Islet precursor cell (in vitro differentiated cells): ENCODE measurements around the gene NCOA1.
"Not testable (repeated sequence)": the region's sequence is repeated elsewhere in the genome, so short reads cannot be mapped to it uniquely, and the experiment has no call there.

Experiments
- DNase-seq: peaks from one replicate; pipeline ENCODE4 v3.0.0-alpha.2; 2018

NCOA1 gene

GRCh38 chr2:24508878-24509277, 17.8 kb downstream of the NCOA1 start:
- no peak for DNase-seq

DNA sequence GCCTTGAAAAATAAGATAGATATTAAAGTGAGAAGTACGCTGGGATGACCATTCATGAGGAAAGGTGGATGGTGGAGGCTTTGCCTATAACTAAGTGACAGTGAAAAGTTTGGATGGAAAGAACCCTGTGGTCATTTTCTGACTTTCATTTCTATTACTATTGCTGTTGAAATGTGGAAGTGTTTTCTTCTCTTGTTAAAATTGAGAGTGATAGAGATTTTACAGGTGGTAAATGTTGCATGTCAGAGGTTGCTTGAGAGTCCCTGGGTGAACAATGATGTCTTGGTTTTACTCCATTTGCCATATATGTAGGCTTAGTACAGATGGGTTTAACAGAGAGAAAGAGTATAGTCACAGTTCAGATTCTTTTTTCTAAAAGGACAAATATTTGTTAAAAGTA, 18.4 kb downstream of the NCOA1 start:
- no peak for DNase-seq

- no peak for DNase-seq
These were observed 18.8 kb downstream of the NCOA1 start for GRCh38 chr2:24509840-24510239.

GRCh38 chr2:24510771-24511170, 19.7 kb downstream of the NCOA1 start:
- DNase-seq = no peak

DNA sequence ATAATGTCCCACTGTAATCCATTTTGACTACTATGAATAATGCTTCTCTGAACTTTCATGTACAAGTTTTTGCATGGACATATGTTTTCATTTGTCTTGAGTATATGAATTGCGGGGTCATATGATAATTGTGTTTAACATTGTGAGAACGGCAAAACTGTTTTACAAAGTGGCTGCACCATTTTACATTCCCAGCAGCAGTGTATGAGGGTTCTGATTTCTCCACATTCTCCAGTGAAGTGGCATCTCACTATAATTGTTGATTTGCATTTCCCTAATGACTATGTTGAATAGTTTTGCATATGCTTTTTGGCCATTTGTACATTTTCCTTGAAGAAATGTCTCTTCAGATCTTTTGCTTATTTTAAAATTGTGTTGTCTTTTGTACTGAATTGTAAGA, 20.1 kb downstream of the NCOA1 start:
- no peak for DNase-seq

DNA sequence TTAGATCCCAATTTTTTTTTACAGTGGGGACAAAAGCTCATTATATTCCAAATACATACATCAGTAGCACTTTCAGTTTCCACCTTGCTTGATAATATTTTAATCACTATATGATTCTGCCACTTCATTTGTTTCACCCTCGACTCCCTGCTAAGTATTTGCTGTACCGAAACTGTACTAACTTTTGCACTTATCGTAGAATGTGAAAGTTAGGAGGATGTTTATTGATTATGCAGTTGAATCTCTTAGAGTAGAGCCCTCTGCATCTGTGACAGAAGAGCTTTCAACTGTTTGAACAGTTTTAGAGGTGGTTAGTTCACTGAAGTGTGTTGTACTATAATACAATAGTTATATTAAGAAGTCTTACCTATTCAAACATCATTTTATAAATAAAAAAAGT, 20.8 kb downstream of the NCOA1 start:
- no peak for DNase-seq

- DNase-seq = no peak
These were observed 21.4 kb downstream of the NCOA1 start for GRCh38 chr2:24512404-24512803.

- no peak for DNase-seq
These were observed 21.8 kb downstream of the NCOA1 start for GRCh38 chr2:24512831-24513230.

DNA sequence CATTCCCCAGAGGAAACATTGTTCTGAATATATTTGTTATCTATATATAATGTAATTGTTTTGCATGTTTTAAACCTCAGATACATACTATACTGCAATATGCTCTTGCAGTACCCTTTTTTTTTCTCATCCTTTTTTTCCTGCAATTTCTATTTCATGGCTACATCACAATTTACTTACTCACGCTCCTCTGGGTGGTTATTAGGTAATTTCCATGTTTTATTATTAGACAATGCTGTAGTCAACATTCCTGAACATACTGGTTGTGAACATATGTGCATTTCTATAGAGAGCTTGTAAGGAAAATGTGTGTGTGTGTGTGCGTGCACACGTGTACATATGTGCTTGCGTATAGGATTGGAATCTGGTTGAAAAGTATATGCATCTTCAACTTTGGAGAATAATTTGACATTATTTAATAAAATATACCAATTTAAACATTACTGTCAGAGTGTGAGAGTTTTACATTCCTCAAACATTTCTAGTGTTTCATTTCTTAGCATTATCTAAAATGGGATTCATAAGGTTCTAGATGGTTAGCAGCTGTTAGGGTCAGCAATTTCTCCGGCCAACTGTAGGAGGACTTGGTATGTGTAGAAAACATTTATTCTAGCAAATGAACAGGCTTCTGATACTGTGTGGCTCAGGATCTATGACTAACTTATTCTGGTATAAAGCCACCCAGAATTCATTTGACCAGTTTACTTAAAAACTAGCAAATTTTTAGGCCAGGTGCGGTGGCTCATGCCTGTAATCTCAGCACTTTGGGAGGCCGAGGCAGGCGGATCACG, 22.4 kb downstream of the NCOA1 start:
- DNase-seq = no peak

DNA sequence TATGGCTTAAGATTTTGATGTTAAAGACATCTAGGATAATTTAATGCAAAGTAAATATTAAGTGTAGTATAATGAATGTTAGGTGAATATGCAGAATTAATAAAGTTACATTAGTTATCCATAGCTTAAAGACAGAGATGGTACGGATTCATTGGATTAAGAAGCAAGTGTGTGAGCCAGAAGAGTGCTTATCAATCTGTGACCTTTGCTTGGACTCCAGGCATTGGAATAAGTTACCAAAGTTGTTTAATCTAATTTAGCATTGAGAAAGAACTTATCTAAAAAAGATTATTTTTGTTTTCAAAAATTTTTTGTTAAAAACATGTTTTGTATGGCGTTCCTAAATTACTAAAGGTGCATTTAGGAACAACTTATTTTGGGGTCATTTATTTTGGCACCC, 23.8 kb downstream of the NCOA1 start:
- no peak for DNase-seq

DNA sequence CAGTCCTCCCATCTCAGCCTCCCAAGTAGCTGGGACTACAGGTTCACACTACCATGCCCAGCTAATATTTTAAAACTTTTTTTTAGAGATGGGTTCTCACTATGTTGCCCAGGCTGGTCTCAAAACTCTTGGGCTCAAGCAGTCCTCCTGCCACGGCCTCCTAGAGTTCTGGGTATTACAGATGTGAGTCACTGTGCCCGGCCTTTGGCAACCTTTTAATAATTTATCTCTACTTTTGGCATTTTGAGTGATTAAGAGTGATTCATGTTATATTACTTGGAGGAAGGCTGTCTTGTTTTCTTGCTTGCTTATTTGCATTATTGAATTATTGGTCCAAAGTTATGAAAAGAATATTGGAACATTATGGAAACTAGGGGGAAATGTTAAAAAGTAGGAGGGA, 24.3 kb downstream of the NCOA1 start:
- no peak for DNase-seq

GRCh38 chr2:24515831-24516230, 24.8 kb downstream of the NCOA1 start:
- no peak for DNase-seq

- no peak for DNase-seq
These were observed 26.2 kb downstream of the NCOA1 start for GRCh38 chr2:24517247-24517646.

DNA sequence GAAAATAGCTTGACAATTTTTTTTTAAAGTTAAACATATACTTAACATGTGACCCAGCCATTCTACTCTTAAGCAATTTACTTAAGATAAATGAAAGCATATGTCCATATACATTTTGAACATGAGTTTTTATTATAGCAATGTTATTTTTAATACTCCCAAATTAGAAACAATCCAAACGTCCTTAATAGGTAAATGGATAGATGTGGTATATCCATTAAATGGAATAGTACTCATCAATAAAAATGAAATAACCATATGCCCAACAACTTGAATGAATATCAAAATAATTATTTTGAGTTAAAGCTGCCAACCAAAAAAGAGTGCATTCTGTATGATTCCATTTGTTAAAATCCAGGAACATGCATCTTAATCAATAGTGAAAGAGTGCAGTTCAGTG, 29.1 kb downstream of the NCOA1 start:
- no peak for DNase-seq

DNA sequence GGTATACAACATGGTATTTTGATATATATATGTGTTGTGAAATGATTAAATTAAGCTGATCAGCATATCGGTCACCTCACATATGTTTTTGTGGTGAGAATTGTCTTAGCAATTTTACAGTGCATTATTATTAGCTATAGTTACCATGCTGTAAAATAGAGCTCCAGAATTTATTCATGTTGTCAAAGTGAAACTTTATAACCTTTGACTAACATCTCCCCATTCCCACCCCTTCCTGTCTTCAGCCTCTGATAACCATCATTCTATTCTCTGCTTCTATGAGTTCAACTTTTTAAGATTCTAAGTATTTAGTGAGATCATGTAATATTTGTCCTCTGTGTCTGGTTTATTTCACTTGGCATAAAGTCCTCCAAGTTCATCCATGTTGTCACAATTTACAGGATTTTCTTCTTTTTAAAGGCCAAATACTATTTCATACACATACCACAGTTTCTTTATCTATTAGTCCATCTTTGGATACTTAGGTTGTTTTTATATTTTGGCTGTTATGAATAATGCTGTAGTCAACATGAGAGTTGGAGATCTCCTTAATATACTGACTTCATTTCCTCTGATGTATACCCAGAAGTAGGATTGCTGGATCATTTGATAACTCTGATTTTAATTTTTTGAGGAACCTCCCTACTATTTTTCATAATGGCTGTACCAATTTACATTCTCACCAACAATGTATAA, 30.3 kb downstream of the NCOA1 start:
- DNase-seq = no peak

- DNase-seq = no peak
These were observed 31.1 kb downstream of the NCOA1 start for GRCh38 chr2:24521975-24522639.

DNA sequence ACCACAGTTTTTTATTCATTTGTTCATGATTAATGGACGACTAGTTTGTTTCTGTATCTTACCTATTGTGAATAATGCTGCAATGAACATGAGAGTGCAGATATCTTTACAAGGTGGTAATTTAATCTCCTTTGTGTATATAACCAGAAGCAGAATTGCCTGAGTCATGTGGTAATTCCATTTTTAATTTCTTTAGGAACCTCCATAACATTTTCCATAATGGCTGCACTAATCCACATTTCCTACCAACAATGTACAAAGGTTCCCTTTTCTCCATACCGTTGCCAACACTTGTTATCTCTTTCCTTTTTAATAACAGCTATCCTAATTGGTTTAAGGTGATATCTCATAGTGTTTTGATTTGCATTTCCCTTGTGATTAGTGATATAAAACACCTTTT, 36.5 kb downstream of the NCOA1 start:
- no peak for DNase-seq

- DNase-seq = no peak
These were observed 39.7 kb downstream of the NCOA1 start for GRCh38 chr2:24530796-24531195.

DNA sequence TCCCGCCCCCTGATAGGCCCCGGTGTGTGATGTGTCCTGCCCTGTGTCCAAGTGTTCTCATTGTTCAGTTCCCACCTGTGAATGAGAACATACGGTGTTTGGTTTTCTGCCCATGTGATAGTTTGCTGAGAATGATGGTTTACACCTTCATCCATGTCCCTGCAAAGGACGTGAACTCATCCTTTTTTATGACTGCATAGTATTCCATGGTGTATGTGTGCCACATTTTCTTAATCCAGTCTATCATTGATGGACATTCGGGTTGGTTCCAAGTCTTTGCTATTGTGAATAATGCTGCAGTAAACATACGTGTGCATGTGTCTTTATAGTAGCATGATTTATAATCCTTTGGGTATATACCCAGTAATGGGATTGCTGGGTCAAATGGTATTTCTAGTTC, 40.6 kb downstream of the NCOA1 start:
- DNase-seq = not testable (repeated sequence)

DNA sequence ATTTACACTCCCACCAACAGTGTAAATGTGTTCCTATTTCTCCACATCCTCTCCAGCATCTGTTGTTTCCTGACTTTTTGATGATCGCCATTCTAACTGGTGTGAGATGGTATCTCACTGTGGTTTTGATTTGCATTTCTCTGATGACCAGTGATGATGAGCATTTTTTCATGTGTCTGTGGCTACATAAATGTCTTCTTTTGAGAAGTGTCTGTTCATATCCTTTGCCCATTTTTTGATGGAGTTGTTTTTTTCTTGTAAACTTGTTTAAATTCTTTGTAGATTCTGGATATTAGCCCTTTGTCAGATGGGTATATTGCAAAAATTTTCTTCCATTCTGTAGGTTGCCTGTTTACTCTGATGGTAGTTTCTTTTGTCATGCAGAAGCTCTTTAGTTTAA, 41.0 kb downstream of the NCOA1 start:
- not testable (repeated sequence) for DNase-seq

DNA sequence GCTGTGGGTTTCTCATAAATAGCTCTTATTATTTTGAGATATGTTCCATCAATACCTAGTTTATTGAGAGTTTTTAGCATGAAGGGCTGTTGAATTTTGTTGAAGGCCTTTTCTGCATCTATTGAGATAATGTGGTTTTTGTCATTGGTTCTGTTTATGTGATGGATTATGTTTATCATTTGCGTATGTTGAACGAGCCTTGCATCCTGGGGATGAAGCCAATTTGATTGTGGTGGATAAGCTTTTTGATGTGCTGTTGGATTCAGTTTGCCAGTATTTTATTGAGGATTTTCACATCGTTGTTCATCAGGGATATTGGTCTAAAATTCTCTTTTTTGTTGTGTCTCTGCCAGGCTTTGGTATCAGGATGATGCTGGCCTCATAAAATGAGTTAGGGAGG, 42.5 kb downstream of the NCOA1 start:
- not testable (repeated sequence) for DNase-seq

GRCh38 chr2:24538720-24539119, 47.7 kb downstream of the NCOA1 start:
- no peak for DNase-seq

- DNase-seq = no peak
These were observed 48.2 kb downstream of the NCOA1 start for GRCh38 chr2:24539258-24539657.

- no peak for DNase-seq
These were observed 49.0 kb downstream of the NCOA1 start for GRCh38 chr2:24540011-24540477.
